GM20000 (cell line): ENCODE data around the gene HGFAC.
"Not testable (repeated sequence)": the region's sequence is repeated elsewhere in the genome, so short reads cannot be mapped to it uniquely, and the experiment has no call there.

Experiments
- DNase-seq: peaks from one replicate; pipeline ENCODE4 v3.0.0; 2012; ENCODE audit warnings: low spot score
- CTCF ChIP-seq: IDR thresholded peaks from 2 replicates; pipeline ENCODE4 v1.5.1; 2012; ENCODE audit warnings: mild to moderate bottlenecking, control low read depth; ENCODE audit errors: extremely low read depth, missing control alignments

The HGFAC gene

GRCh38 chr4:3449574-3450534 lies 8.1 kb downstream of the HGFAC start:
- TF ChIP-seq CTCF: no peak
- DNase-seq: no peak

DNA sequence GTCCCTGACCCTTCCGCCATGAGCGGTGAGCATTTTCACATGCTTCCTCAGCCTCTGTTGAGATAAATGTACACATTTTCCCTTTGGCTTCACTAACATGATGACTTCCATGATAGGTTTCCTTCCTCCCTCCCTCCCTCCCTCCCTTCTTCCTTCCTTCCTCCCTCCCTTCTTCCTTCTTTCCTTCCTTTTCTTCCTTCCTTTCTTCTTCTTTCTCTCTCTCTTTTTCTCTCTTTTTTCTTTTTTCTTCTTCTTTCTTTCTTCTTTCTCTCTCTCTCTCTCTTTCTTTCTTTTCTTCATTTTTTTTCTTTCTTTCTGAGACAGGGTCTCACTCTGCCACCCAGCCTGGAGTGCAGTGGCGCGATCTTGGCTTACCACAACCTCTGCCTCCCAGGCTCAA lies 8.9 kb downstream of the HGFAC start:
- no peak for DNase-seq
- no peak for TF ChIP-seq CTCF

DNA sequence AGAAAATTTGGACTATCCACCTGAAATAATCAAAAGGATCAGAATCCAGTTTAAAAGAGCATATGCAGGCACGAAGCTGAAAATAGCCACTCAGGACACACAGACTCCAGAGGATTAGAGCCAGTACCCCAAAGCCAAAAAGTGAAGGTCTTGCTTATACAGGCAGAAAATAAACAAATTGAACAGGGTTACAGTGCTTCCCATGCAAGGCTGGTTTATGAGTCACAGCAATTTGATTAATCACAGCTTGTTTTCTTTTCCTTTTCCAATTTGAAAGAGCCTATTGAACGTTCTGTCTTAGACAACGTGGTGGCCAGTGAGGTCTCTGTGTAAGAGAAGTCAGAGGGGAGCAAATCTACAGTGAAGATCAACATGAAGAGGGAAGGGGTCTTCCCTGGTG lies 10.2 kb downstream of the HGFAC start:
- DNase-seq: no peak
- TF ChIP-seq CTCF: no peak

- peak; percentile 13 for TF ChIP-seq CTCF
- no peak for DNase-seq
Observed at GRCh38 chr4:3452376-3452775, 10.6 kb downstream of the HGFAC start.

DNA sequence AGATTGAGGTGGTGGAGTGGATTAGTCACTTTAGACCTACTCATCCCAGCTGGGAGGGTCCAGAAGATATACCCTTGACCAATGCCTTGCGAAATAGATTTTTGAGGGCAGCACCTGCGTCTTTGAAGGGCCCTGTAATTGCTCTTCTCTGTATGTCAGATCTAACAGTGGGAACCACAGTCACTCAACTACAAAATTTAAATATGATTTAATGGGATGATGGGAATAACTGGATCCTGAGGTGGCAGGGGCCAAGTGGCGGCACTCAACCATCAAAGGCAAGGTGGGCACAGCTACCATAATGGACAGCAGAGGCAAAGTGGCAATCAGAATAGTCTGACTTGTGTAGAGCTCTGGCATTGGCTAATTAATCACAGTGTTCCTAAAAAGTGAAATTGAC lies 13.8 kb downstream of the HGFAC start:
- DNase-seq: not testable (repeated sequence)

- TF ChIP-seq CTCF: no peak
- no peak for DNase-seq
Observed at GRCh38 chr4:3458371-3458770, 16.6 kb downstream of the HGFAC start.

DNA sequence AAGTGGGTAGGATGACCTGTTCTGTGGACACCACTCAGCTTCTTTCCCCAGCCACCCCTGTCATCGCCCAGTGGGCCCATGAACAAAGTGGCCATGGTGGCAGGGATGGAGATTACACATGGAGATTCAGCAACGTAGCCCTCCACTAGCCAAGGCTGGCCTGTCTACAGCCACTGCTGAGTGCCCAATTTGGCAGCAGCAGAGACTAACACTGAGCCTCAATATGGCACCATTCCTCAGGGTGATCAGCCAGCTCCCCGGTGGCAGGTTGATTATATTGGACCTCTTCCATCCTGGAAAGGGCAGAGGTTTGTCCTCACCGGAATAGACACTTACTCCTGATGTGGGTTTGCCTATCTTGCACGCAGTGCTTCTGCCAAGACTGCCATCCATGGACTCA lies 17.4 kb downstream of the HGFAC start:
- DNase-seq: not testable (repeated sequence)

DNA sequence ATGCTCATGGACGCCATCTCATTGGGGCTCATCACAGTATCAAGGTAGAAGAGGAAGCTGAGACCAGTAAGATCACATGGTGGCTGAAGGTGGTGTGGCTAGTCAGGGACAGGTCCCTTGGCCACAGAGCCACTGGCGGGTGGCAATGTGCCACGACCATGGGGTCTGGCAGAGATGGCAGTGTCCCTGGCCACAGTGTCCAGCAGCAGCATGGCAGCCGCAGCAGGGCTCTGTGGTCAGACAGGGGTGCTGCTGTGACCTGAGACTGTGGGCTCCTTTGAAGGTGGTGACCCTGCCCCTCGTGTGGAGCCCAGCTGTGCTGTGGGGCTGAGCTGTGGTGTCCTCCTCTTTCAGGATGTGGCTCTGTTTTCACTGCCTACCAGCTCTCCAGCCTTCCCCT lies 19.2 kb downstream of the HGFAC start:
- DNase-seq: no peak
- no peak for TF ChIP-seq CTCF
